PFSK-1 (cell line): ENCODE measurements around the gene TRIM9.

ENCODE experiments used
- FOXP2 ChIP-seq: optimal IDR thresholded peaks from 2 replicates; pipeline ENCODE3; 2011; ENCODE audit warnings: borderline replicate concordance, control low read depth, inconsistent platforms; ENCODE audit not compliant: insufficient read depth; ENCODE audit errors: extremely low read length, extremely low read depth
- POLR2AphosphoS5 ChIP-seq: IDR thresholded peaks from 2 replicates; pipeline ENCODE4 v1.6.1; 2012; ENCODE audit warnings: low read depth, mild to moderate bottlenecking, control low read depth, low read length, moderate library complexity
- SIN3A ChIP-seq: IDR thresholded peaks from 2 replicates; pipeline ENCODE4 v1.6.1; 2012; ENCODE audit warnings: mild to moderate bottlenecking, low read length, moderate library complexity, borderline replicate concordance; ENCODE audit not compliant: insufficient read depth
- TAF1 ChIP-seq: IDR thresholded peaks from 2 replicates; pipeline ENCODE4 v1.6.1; 2012; ENCODE audit warnings: low read length, control low read depth, borderline replicate concordance; ENCODE audit not compliant: insufficient read depth
- TF ChIP-seq, protein P1 (sequence below), 2 experiments: IDR thresholded peaks; 2 replicates each; pipeline versions ENCODE4 v1.6.1 to v1.8.0; 2011 to 2012; ENCODE audit warnings: low read depth in 2 of 2, low read length in 2 of 2, control low read depth in 1 of 2, inconsistent platforms in 1 of 2, mild to moderate bottlenecking in 1 of 2, moderate library complexity in 1 of 2; ENCODE audit not compliant: insufficient read depth in 1 of 2

TRIM9 gene

DNA sequence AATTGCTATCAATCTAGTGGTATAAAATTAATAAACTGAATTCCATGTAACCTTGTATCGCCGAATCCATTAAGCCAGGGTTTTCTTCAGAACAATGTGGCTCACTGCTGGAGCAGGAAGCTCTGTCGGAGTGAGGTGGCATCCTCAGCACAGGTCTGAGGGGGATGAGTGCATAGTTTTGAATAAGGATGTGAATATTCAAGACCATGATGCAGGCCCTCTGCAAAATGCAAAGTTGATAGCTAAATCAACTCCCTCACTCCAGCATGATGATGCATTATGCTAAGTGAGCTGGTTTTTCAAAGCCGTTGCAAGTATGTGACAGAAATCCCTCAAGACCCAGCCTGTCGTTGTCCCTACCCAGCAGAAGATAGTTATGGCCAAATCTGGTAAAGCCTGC is 53.0 kb downstream of the TRIM9 start:
- TF ChIP-seq, protein P1, sequence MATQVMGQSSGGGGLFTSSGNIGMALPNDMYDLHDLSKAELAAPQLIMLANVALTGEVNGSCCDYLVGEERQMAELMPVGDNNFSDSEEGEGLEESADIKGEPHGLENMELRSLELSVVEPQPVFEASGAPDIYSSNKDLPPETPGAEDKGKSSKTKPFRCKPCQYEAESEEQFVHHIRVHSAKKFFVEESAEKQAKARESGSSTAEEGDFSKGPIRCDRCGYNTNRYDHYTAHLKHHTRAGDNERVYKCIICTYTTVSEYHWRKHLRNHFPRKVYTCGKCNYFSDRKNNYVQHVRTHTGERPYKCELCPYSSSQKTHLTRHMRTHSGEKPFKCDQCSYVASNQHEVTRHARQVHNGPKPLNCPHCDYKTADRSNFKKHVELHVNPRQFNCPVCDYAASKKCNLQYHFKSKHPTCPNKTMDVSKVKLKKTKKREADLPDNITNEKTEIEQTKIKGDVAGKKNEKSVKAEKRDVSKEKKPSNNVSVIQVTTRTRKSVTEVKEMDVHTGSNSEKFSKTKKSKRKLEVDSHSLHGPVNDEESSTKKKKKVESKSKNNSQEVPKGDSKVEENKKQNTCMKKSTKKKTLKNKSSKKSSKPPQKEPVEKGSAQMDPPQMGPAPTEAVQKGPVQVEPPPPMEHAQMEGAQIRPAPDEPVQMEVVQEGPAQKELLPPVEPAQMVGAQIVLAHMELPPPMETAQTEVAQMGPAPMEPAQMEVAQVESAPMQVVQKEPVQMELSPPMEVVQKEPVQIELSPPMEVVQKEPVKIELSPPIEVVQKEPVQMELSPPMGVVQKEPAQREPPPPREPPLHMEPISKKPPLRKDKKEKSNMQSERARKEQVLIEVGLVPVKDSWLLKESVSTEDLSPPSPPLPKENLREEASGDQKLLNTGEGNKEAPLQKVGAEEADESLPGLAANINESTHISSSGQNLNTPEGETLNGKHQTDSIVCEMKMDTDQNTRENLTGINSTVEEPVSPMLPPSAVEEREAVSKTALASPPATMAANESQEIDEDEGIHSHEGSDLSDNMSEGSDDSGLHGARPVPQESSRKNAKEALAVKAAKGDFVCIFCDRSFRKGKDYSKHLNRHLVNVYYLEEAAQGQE (IDR thresholded peaks at IDR 0.05; ENCODE audit: insufficient read depth in 1 of 2, low read depth in 2 of 2, low read length in 2 of 2) = no peak
- TF ChIP-seq POLR2AphosphoS5 (no peak), FOXP2 (no peak), SIN3A (no peak), TAF1 (no peak)

DNA sequence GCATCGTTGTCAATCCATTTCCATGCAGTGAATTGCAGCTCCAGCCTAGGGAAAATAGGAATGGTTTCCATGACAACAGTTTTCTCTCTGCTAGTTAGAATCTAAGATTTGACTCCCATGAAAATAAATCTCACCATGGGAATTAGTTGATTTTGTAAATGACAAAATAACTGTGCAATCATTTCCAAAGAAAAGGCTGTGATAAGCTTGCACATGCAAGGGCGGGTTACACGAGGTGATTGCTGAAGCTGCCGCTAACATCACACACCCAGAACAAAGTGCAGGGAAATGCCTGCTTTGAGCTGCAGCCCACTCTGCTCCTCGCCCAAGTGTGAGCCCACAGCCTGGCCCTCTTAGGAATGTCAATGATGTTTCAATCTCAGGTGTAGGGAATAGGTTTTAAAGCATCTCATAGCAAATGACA is 53.8 kb downstream of the TRIM9 start:
- TF ChIP-seq FOXP2 (no peak), SIN3A (no peak), POLR2AphosphoS5 (no peak), TAF1 (no peak)
- TF ChIP-seq, protein P1 (IDR thresholded peaks at IDR 0.05; ENCODE audit: insufficient read depth in 1 of 2, low read depth in 2 of 2, low read length in 2 of 2) = no peak

DNA sequence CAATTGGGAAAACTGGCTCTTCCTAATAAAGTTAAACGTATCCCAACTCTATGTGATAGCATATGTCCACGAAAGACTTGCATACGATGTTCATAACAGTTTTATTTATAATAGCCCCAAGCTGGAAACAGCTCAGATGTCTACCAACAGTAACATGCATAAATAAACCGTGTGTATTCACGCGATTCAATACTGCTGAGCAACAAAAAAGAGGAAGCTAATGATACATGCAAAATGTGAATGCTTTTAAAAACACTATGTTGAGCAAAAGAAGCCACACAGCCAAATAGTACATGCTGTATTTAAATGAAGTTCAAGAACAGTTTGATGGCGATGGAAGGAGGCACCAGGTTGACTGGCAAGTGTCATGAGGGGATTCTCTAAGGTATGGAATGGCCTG is 55.7 kb downstream of the TRIM9 start:
- TF ChIP-seq POLR2AphosphoS5 = no peak

GRCh38 chr14:51035611-51036192 is 59.2 kb downstream of the TRIM9 start:
- TF ChIP-seq, protein P1 (IDR thresholded peaks at IDR 0.05; ENCODE audit: insufficient read depth in 1 of 2, low read depth in 2 of 2, low read length in 2 of 2) = no peak
- TF ChIP-seq TAF1 = no peak
- TF ChIP-seq SIN3A = no peak

DNA sequence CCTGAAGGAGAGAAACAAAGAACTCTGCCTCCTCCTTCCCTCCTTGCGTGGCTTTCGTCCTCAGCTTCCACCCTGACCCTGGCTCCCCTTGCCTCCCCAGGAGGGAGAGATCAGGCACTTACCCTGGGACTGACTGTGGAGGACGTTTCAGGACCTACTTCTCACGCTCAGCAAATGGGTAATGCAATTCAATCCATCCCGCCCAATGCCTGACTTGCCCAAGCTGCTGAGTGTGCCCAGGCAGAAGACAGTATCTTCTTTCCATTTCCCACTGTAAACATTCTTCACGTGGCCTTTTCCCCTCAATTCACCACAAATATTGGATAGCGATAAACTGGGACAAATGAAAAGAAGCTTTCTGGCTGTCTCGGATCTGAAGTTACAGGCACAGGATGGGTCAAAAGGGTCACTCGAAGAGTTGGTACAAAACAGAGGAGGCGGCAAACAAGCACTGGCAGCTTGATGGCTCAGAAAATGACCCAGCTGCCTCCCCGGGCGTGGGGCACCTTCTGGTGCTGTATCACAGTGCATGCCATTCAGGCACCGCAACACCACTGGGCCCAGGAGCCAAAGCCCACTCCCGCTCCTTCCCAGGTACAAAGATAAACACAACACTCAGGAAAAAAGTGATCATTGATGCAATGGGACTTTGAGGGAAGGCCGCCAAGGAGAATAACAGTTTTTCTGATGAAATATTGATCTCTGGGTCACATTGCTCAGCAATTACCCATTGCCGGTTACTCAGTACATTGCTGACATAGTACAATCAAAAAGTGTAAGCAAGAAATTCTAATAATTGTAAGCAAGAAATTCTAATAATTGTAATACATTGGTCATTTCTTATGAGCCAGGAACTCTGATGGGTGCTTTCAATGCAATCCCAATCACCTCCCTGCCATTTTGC is 65.8 kb downstream of the TRIM9 start:
- no peak for TF ChIP-seq POLR2AphosphoS5
- TF ChIP-seq, protein P1 (IDR thresholded peaks at IDR 0.05; ENCODE audit: insufficient read depth in 1 of 2, low read depth in 2 of 2, low read length in 2 of 2) = no peak
- no peak for TF ChIP-seq TAF1
- TF ChIP-seq FOXP2 = no peak
- TF ChIP-seq SIN3A = no peak
